IPS-20b (cell line): ENCODE measurements around the gene CNIH2.
A peak's percentile ranks its signal among the peaks of the same experiment; 100 is the strongest.

Experiments used
- H3K27ac ChIP-seq: one replicate; pipeline ENCODE4 v1.5.1; 2013; ENCODE audit warnings: low read length
- H3K27me3 ChIP-seq: 2 replicates; pipeline ENCODE4 v1.6.1; 2013; ENCODE audit warnings: mild to moderate bottlenecking, low read length, inconsistent platforms; ENCODE audit not compliant: insufficient read depth
- H3K36me3 ChIP-seq: 2 replicates; pipeline ENCODE4 v1.6.1; 2013; ENCODE audit warnings: low read depth, mild to moderate bottlenecking, inconsistent platforms, low read length, moderate library complexity; ENCODE audit not compliant: insufficient read depth
- H3K4me1 ChIP-seq: 2 replicates; pipeline ENCODE4 v1.6.1; 2013; ENCODE audit warnings: mild to moderate bottlenecking, control low read depth, inconsistent platforms, low read length, moderate library complexity; ENCODE audit not compliant: insufficient read depth
- H3K4me3 ChIP-seq: 2 replicates; pipeline ENCODE4 v1.5.1; 2013; ENCODE audit warnings: mild to moderate bottlenecking, low read length, inconsistent platforms
- H3K9ac ChIP-seq: 2 replicates; pipeline ENCODE4 v1.6.1; 2013; ENCODE audit warnings: low read depth, mild to moderate bottlenecking, inconsistent platforms, low read length, moderate library complexity
- H3K9me3 ChIP-seq: 2 replicates; pipeline ENCODE4 v1.6.1; 2013; ENCODE audit warnings: mild to moderate bottlenecking, low read depth, low read length, inconsistent platforms; ENCODE audit not compliant: insufficient read depth

Gene CNIH2

GRCh38 chr11:66311965-66312548, 34.1 kb downstream of the CNIH2 start:
- no peak overlapping the region for H3K27ac ChIP-seq
- H3K9ac ChIP-seq = peak overlapping the region; percentile 65; the same call in 1 of the 2 replicates
- no peaks in the 10 kb centered on the region for H3K9me3 ChIP-seq
- H3K36me3 ChIP-seq = no peaks in the 10 kb centered on the region
- H3K4me3 ChIP-seq = peak overlapping the region; percentile 90
- H3K4me1 ChIP-seq = peaks cover 5% of the 10 kb centered on the region; the same call in 1 of the 2 replicates
- H3K27me3 ChIP-seq = peaks cover 22% of the 10 kb centered on the region

DNA sequence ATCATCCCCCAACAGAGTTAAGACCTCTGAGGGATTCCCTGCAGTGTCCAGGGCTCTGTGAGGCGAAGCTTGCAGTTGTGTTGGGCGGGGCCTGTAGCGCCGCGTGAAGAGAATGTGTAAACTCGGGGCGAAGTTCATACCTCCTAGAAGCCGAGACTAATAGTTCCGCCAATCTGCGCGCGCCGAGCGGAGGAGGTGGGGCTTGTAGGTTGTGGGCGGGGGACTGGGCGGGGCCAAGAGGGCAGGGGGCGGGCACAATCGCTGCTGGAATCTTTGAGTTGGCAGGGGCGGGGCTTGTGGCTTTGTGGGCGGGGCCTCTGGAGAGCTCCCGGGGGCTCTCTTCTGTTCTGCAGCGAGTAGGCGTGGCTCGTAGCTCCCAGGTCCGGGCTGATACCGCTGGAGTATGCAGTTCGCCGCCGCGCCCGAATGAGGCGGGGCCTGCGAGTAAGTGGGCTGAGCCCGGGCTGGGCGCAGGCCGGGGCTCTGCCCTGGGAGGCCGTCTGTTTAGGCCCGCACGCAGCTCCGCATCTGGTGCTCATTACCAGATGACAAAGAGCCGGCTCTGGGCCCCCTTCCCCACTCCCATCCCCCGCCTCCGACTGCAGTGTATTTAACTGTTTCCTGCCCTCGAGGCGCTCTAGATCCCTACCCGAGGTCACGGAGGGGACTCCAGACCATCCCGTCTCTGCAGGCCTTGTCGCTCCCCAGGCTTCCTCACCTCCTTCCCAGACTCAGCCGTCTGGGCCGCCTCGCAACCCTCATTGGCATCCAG, 34.8 kb downstream of the CNIH2 start:
- H3K4me1 ChIP-seq = peaks cover 11% of the 10 kb centered on the region; the same call in 1 of the 2 replicates
- H3K27ac ChIP-seq = no peak overlapping the region
- no peaks in the 10 kb centered on the region for H3K9me3 ChIP-seq
- peaks cover 18% of the 10 kb centered on the region for H3K27me3 ChIP-seq
- peak overlapping the region; percentile 90 for H3K4me3 ChIP-seq
- peak overlapping the region; percentile 67; the same call in 1 of the 2 replicates for H3K9ac ChIP-seq
- H3K36me3 ChIP-seq = no peaks in the 10 kb centered on the region

- Histone ChIP-seq H3K27ac (no peak overlapping the region), H3K36me3 (no peaks in the 10 kb centered on the region), H3K4me1 (peaks cover 18% of the 10 kb centered on the region), H3K4me3 (peak overlapping the region; percentile 90), H3K27me3 (peaks cover 18% of the 10 kb centered on the region), H3K9ac (peak overlapping the region; percentile 67; the same call in 1 of the 2 replicates), H3K9me3 (no peaks in the 10 kb centered on the region)
These were observed 35.6 kb downstream of the CNIH2 start for GRCh38 chr11:66313321-66314185.

GRCh38 chr11:66314186-66314501, 36.2 kb downstream of the CNIH2 start:
- no peak overlapping the region for H3K27ac ChIP-seq
- H3K36me3 ChIP-seq = no peaks in the 10 kb centered on the region
- peaks cover 18% of the 10 kb centered on the region for H3K27me3 ChIP-seq
- peak overlapping the region; percentile 90; the same call in 1 of the 2 replicates for H3K4me3 ChIP-seq
- H3K9ac ChIP-seq = peak overlapping the region; percentile 67; the same call in 1 of the 2 replicates
- peaks cover 19% of the 10 kb centered on the region for H3K4me1 ChIP-seq
- no peaks in the 10 kb centered on the region for H3K9me3 ChIP-seq

DNA sequence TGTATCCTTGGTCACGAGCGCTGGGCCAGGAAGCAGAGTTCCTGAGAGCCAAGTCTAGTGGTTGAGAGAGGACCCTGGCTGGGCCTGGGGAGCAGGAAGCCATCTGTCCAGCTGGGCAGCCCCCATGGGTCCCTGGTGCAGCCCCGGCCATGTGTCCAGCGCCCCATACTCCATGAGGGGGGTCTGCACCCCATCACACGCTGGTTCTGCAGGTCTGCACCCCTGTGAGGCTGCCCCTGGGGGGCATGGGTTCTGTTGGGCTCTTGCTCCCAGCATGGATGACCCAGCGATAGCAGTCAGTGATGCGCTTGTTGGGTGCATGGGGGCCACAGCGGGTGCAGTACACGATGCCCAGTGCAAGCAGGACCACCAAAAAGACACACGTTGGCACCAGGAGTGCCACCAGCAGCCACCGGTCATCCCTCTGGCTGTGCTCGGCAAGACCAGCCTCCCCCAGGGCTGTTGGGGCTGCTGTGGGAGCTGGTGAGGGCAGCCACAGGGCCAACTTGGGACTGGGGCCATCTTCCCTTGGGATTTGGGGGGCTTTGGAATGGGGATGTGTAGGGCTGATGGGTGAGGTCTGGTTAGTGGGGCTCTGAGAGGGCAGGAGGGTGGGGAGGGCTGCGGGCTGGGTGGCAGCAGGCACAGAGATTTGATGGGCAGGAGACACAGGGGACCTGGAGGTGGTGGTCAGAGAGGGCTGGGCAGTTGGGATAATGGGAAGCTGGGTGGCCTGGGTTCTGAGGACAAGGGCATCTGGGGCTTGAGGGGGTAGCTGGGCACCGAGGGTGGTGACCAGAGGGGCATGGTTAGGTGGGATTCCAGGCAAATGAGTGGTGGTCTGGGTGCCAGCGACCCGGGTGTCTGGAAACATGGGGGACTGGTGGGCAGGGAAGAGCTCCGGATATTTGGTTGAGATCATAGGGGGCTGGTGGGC, 36.9 kb downstream of the CNIH2 start:
- H3K9me3 ChIP-seq = no peaks in the 10 kb centered on the region
- no peak overlapping the region for H3K9ac ChIP-seq
- no peaks in the 10 kb centered on the region for H3K36me3 ChIP-seq
- no peak overlapping the region for H3K27ac ChIP-seq
- H3K4me1 ChIP-seq = peaks cover 19% of the 10 kb centered on the region
- no peak overlapping the region for H3K4me3 ChIP-seq
- H3K27me3 ChIP-seq = peaks cover 17% of the 10 kb centered on the region

DNA sequence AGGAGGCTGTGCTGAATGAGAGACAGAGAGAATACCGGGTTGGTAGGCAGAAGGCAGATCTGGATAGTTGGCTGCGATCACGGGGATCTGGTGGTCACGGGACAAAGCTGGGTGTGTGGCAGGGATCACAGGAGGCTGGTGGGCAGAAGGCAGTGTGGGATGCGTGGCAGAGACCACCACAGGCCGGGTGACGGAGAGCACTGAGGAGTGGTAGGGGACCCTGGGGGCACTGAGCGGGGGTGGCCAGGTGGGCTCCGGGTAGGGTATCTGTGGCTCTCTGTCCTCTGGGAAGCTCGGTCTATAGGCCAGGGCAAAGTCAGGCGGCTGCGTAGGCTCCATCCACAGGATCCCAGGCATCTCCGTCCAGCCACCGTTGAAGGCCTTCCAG, 37.5 kb downstream of the CNIH2 start:
- Histone ChIP-seq H3K27ac (no peak overlapping the region), H3K4me3 (no peak overlapping the region), H3K9ac (no peak overlapping the region), H3K4me1 (peaks cover 19% of the 10 kb centered on the region), H3K27me3 (peaks cover 14% of the 10 kb centered on the region), H3K9me3 (no peaks in the 10 kb centered on the region), H3K36me3 (no peaks in the 10 kb centered on the region)

- Histone ChIP-seq H3K9ac (no peak overlapping the region), H3K4me1 (peaks cover 19% of the 10 kb centered on the region), H3K27ac (no peak overlapping the region), H3K4me3 (no peak overlapping the region), H3K9me3 (no peaks in the 10 kb centered on the region), H3K36me3 (no peaks in the 10 kb centered on the region), H3K27me3 (peaks cover 14% of the 10 kb centered on the region)
These were observed 38.2 kb downstream of the CNIH2 start for GRCh38 chr11:66315921-66316811.

DNA sequence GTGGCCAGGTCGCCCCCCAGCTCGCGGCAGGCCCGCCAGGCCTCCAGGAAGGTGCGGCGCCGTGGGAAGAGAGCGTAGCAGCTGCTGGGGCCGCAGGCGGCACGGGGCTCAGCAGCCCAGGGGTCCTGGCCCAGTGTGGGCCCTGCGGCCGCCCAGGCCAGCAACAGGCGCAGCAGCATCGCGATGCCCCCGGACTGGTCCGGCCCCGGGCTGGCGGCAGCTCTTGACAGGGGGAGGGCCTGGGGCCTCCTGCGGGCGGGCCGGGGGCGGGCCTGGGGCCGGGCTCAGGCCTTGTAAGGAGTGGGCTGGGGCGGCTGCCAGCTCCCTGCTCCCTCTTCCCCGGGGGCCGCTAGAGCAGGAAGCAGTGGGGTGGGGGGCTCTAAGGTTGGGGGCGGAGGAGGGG, 38.9 kb downstream of the CNIH2 start, which contains the start of gene CD248:
Gene CD248 (minus strand): TSS at position 196 of the 403 bp plus-strand sequence. CDS start 17 bp downstream, at position 179.
- Histone ChIP-seq H3K27me3 (peaks cover 14% of the 10 kb centered on the region), H3K36me3 (no peaks in the 10 kb centered on the region), H3K4me1 (peaks cover 19% of the 10 kb centered on the region), H3K9me3 (no peaks in the 10 kb centered on the region), H3K27ac (peak within 1 kb of the TSS; percentile 34), H3K4me3 (peak within 1 kb of the TSS; percentile 12; the same call in 1 of the 2 replicates), H3K9ac (peak within 1 kb of the TSS; percentile 55; the same call in 1 of the 2 replicates)

DNA sequence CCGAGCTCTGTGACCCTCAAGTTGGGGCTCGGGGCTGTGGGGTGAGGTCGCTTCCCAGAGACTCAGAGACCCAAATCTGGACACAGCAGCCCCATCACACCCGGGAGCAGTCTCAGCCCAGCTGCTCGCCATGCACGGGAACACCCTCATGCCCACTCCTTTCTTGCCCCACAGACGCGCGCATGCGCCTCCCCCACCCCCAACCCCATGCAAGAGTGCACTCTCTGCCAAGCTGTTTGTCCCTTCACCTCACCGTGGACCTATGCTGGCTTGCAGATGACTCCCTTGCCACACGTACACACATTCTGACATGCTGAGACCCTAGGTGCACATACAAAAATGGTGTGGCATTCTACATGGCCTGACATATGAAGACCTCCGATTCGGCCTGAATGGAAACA, 39.3 kb downstream of the CNIH2 start:
- Histone ChIP-seq H3K27me3 (peaks cover 14% of the 10 kb centered on the region), H3K36me3 (no peaks in the 10 kb centered on the region), H3K27ac (peak overlapping the region; percentile 34), H3K4me1 (peaks cover 19% of the 10 kb centered on the region), H3K4me3 (peak overlapping the region; percentile 12; the same call in 1 of the 2 replicates), H3K9me3 (no peaks in the 10 kb centered on the region), H3K9ac (peak overlapping the region; percentile 55; the same call in 1 of the 2 replicates)
